Ovary (tissue), 9 donors: Measurements from ENCODE around the gene INPP5A. TPM values are rescaled to one million over a fixed set of nuclear protein-coding genes. Genes with fewer than 3 reads are reported as not detected.
A peak's percentile ranks its signal among the peaks of the same experiment; 100 is the strongest.

Experiments used
- DNase-seq, 5 donors: peaks; one replicate each; pipeline ENCODE4 v3.0.0-alpha.2; 2019 to 2020
- H3K27ac ChIP-seq, 2 donors: fragments of 200-600 bp; one replicate each; pipeline versions ENCODE4 v1.5.1 to v1.8.0; 2019 to 2022
- H3K27me3 ChIP-seq: fragments of 200-600 bp; one replicate; pipeline ENCODE4 v1.8.0; 2022
- H3K36me3 ChIP-seq: fragments of 200-600 bp; sonication (generic); one replicate; pipeline ENCODE4 v1.5.1; 2019
- H3K4me1 ChIP-seq: one replicate; pipeline ENCODE4 v1.8.1; 2013; ENCODE audit warnings: mild to moderate bottlenecking, moderate library complexity; ENCODE audit not compliant: insufficient read depth
- H3K4me3 ChIP-seq: fragments of 200-600 bp; sonication (generic); one replicate; pipeline ENCODE4 v1.5.1; 2017
- H3K9me3 ChIP-seq, 2 donors: fragments of 200-600 bp in 1 of 2; sonication (generic) in 1 of 2; one replicate each; pipeline versions ENCODE4 v1.5.1 to v1.8.1; 2013 to 2019; ENCODE audit warnings: mild to moderate bottlenecking in 1 of 2, moderate library complexity in 1 of 2
- CTCF ChIP-seq, 3 donors: fragments of 450-650 bp in 2 of 3; fragments of 200-600 bp in 1 of 3; IDR thresholded peaks; one replicate each; pipeline versions ENCODE4 v1.5.1 to v1.8.0; 2016 to 2022; ENCODE audit warnings: antibody characterized with exemption in 3 of 3, mild to moderate bottlenecking in 1 of 3
- EP300 ChIP-seq: sonication (generic); formaldehyde crosslinking; IDR thresholded peaks from one replicate; pipeline ENCODE4 v1.6.1; 2017; ENCODE audit warnings: antibody characterized with exemption
- POLR2A ChIP-seq: fragments of 450-650 bp; IDR thresholded peaks from one replicate; pipeline ENCODE4 v1.6.1; 2017; ENCODE audit warnings: antibody characterized with exemption, mild to moderate bottlenecking, moderate library complexity
- WGBS, 3 donors: extraction: QIAGEN DNeasy Blood & Tissue Kit in 1 of 3; methylation state at CpG; one replicate each; pipeline versions ENCODE4 v1.1.5 to v1.1.7; 2013 to 2017; 5-methylcytosine and 5-hydroxymethylcytosine counted together
- intact Hi-C, 4 donors: fragments of 100-400 bp; cut with DNase I; formaldehyde crosslinking; loops; one replicate each; pipeline versions ENCODE4 v1.11.0 to v1.15.1; 2022 to 2023
- polyA plus RNA-seq, 2 donors: library from polyadenylated mRNA; stranded (reverse); fragments of 200-250 nt in 1 of 2; fragments of 350-450 nt in 1 of 2; fragmentation: Illumina TruSeq in 1 of 2; extraction: RNeasy Lipid Tissue Mini Kit (QIAGEN cat#74804) in 1 of 2; gene quantifications; one replicate each; pipeline ENCODE4 v1.2.3, GENCODE V29; 2013 to 2014
- total RNA-seq, 7 donors: library from RNA; depleted of rRNA in 2 of 7; stranded (reverse); fragments of >200 nt in 2 of 7; fragmentation: NEBNext Ultra II Directional in 3 of 7; extraction: Animal tissue kit (Norgen Biotek cat#: 25700) in 3 of 7; gene quantifications; one replicate each; pipeline versions ENCODE4 v1.1.0 to v1.2.4, GENCODE V29; 2016 to 2023
- donor health status: DM: no; HTN: no; CAD: no; lungs with moderate emphysema.
- donor health status: DM: no; HTN: no; CAD: no.
- donor health status: Bipolar disorder and iron deficiency.
- donor health status: DM: yes; HTN: yes; CAD: no.
- donor health status: DM: no; HTN: no; CAD: no.
- donor health status: DM: yes; HTN: yes; CAD: no.

The INPP5A gene
- total and polyA plus RNA-seq, 9 donors, result 19.8 to 41.2 (median 35.3) TPM

- DNase-seq, result peak; percentile 71 to 84 (median 73)
- TF ChIP-seq EP300 (no peak), POLR2A (no peak), CTCF (IDR thresholded peaks at IDR 0.05) (no peak)
- no peaks in the 10 kb centered on the region for H3K9me3 ChIP-seq
- no peak overlapping the region for H3K4me3 ChIP-seq
- peak overlapping the region in 1 of 2 donors; percentile 51 for H3K27ac ChIP-seq
- 32 to 41% (median 33%) methylated on average over 21 of the region's 21 CpGs for WGBS, 3 donors
- intact Hi-C loops, result no loop called here
- H3K27me3 ChIP-seq, result no peaks in the 10 kb centered on the region
- H3K4me1 ChIP-seq, result peaks cover 16% of the 10 kb centered on the region
- no peaks in the 10 kb centered on the region for H3K36me3 ChIP-seq
Observed at GRCh38 chr10:132492323-132493025, 45.1 kb upstream of the INPP5A start.

GRCh38 chr10:132493246-132493755, 44.3 kb upstream of the INPP5A start:
- no peaks in the 10 kb centered on the region for H3K9me3 ChIP-seq
- 85 to 89% (median 87%) methylated on average over 8 of the region's 8 CpGs for WGBS, 3 donors
- intact Hi-C loops, result no loop called here
- H3K36me3 ChIP-seq, result no peaks in the 10 kb centered on the region
- H3K27me3 ChIP-seq, result no peaks in the 10 kb centered on the region
- no peak for TF ChIP-seq EP300
- no peak for TF ChIP-seq CTCF (IDR thresholded peaks at IDR 0.05)
- TF ChIP-seq POLR2A, result no peak
- no peak overlapping the region for H3K4me3 ChIP-seq
- H3K27ac ChIP-seq, result peak overlapping the region in 1 of 2 donors; percentile 51
- peak in 1 of 5 donors; percentile 37 for DNase-seq
- peaks cover 16% of the 10 kb centered on the region for H3K4me1 ChIP-seq

- Histone ChIP-seq H3K36me3 (no peaks in the 10 kb centered on the region), H3K9me3 (no peaks in the 10 kb centered on the region), H3K27me3 (no peaks in the 10 kb centered on the region), H3K27ac (no peak overlapping the region), H3K4me3 (no peak overlapping the region), H3K4me1 (peaks cover 16% of the 10 kb centered on the region)
- intact Hi-C loops, result no loop called here
- TF ChIP-seq POLR2A, result no peak
- no peak for TF ChIP-seq CTCF (IDR thresholded peaks at IDR 0.05)
- TF ChIP-seq EP300, result no peak
- DNase-seq, result peak in 1 of 5 donors; percentile 36
- WGBS, 3 donors, result 92 to 94% (median 93%) methylated on average over 16 of the region's 16 CpGs
Observed at GRCh38 chr10:132493756-132494290, 43.8 kb upstream of the INPP5A start.

GRCh38 chr10:132494866-132495630, 42.5 kb upstream of the INPP5A start:
- no peaks in the 10 kb centered on the region for H3K36me3 ChIP-seq
- no peaks in the 10 kb centered on the region for H3K9me3 ChIP-seq
- peak in 1 of 5 donors; percentile 30 for DNase-seq
- WGBS, 3 donors, result 29 to 37% (median 29%) methylated on average over 11 of the region's 11 CpGs
- H3K27ac ChIP-seq, result peak overlapping the region in 1 of 2 donors; percentile 12
- intact Hi-C loops, result no loop called here
- H3K27me3 ChIP-seq, result no peaks in the 10 kb centered on the region
- no peak overlapping the region for H3K4me3 ChIP-seq
- peaks cover 15% of the 10 kb centered on the region for H3K4me1 ChIP-seq
- TF ChIP-seq CTCF (IDR thresholded peaks at IDR 0.05), result no peak
- TF ChIP-seq POLR2A, result no peak
- TF ChIP-seq EP300, result no peak
